Gastroesophageal sphincter (tissue), 4 donors: ENCODE data around the gene AGTRAP. TPM values are rescaled to one million over a fixed set of nuclear protein-coding genes. Genes with fewer than 3 reads are reported as not detected.

Experiments
- ATAC-seq: fragments of 150-250 bp; one replicate; pipeline ENCODE4 v1.9.1; 2016; ENCODE audit warnings: mild to moderate bottlenecking, moderate library complexity
- H3K27ac ChIP-seq, 4 donors: fragments of 200-600 bp; sonication (generic) in 3 of 4; 1 replicate in 3 of 4; 2 replicates in 1 of 4; pipeline ENCODE4 v1.5.1; 2016 to 2019
- H3K27me3 ChIP-seq: fragments of 200-600 bp; sonication (generic); one replicate; pipeline ENCODE4 v1.5.1; 2019
- H3K36me3 ChIP-seq, 2 donors: fragments of 200-600 bp; sonication (generic); one replicate each; pipeline ENCODE4 v1.5.1; 2019; ENCODE audit warnings: control low read depth in 1 of 2
- H3K4me1 ChIP-seq, 3 donors: fragments of 200-600 bp; sonication (generic); 1 replicate in 2 of 3; 2 replicates in 1 of 3; pipeline ENCODE4 v1.5.1; 2016 to 2019; ENCODE audit warnings: control low read depth in 2 of 3
- H3K4me3 ChIP-seq, 2 donors: fragments of 200-600 bp; sonication (generic); one replicate each; pipeline ENCODE4 v1.5.1; 2019; ENCODE audit warnings: mild to moderate bottlenecking in 1 of 2, moderate library complexity in 1 of 2
- H3K9me3 ChIP-seq, 3 donors: fragments of 200-600 bp; sonication (generic); one replicate each; pipeline ENCODE4 v1.5.1; 2017 to 2019; ENCODE audit warnings: control low read depth in 2 of 3
- CTCF ChIP-seq, 4 experiments: fragments of 200-600 bp in 2 of 4; fragments of 450-650 bp in 2 of 4; sonication (generic) in 1 of 4; IDR thresholded peaks; one replicate each; pipeline ENCODE4 v1.5.1; 2017 to 2019; ENCODE audit warnings: antibody characterized with exemption in 4 of 4, mild to moderate bottlenecking in 2 of 4, moderate library complexity in 2 of 4
- EP300 ChIP-seq: sonication (generic); formaldehyde crosslinking; IDR thresholded peaks from one replicate; pipeline ENCODE4 v1.6.1; 2017; ENCODE audit warnings: antibody characterized with exemption, mild to moderate bottlenecking
- POLR2A ChIP-seq, 2 donors: fragments of 450-650 bp; IDR thresholded peaks; one replicate each; pipeline ENCODE4 v1.6.1; 2017; ENCODE audit warnings: antibody characterized with exemption in 2 of 2, mild to moderate bottlenecking in 2 of 2, moderate library complexity in 1 of 2
- POLR2AphosphoS5 ChIP-seq: sonication (generic); formaldehyde crosslinking; IDR thresholded peaks from one replicate; pipeline ENCODE4 v1.6.1; 2017; ENCODE audit warnings: antibody characterized with exemption
- WGBS, 2 donors: methylation state at CpG; one replicate each; pipeline ENCODE4 v1.1.5; 2018; ENCODE audit warnings: low coverage in 1 of 2; 5-methylcytosine and 5-hydroxymethylcytosine counted together
- total RNA-seq, 4 donors: library from RNA; depleted of rRNA; stranded (reverse); fragments of >200 nt; gene quantifications; one replicate each; pipeline ENCODE4 v1.1.0, GENCODE V29; 2016

Gene AGTRAP
- total RNA-seq, 4 donors from 2014 or later, result 32.2 to 56.4 (median 40.5) TPM

- Histone ChIP-seq H3K27me3 (no peaks in the 10 kb centered on the region), H3K9me3 (no peaks in the 10 kb centered on the region), H3K4me1 (peaks cover 0 to 30% (median 7%) of the 10 kb centered on the region in 3 donors), H3K27ac (no peak overlapping the region), H3K36me3 (no peaks in the 10 kb centered on the region), H3K4me3 (no peak overlapping the region)
- no peak for TF ChIP-seq POLR2A (IDR thresholded peaks at IDR 0.05)
- TF ChIP-seq POLR2AphosphoS5, result no peak
- no peak for TF ChIP-seq CTCF (IDR thresholded peaks at IDR 0.05)
- no peak for TF ChIP-seq EP300
- WGBS, 2 donors, result 68 to 100% methylated on average over 1 to 5 of the region's 5 CpGs
- ATAC-seq, result no peak
Measured at GRCh38 chr1:11725616-11726015, 10.3 kb upstream of the AGTRAP start.

GRCh38 chr1:11727119-11727518 lies 8.8 kb upstream of the AGTRAP start:
- no peak for TF ChIP-seq CTCF (IDR thresholded peaks at IDR 0.05)
- TF ChIP-seq POLR2A (IDR thresholded peaks at IDR 0.05), result no peak
- TF ChIP-seq EP300, result no peak
- TF ChIP-seq POLR2AphosphoS5, result no peak
- no peak for ATAC-seq
- H3K4me1 ChIP-seq, result peaks cover 0 to 41% (median 14%) of the 10 kb centered on the region in 3 donors
- no peaks in the 10 kb centered on the region for H3K9me3 ChIP-seq
- H3K27ac ChIP-seq, result no peak overlapping the region
- no peaks in the 10 kb centered on the region for H3K27me3 ChIP-seq
- no peak overlapping the region for H3K4me3 ChIP-seq
- H3K36me3 ChIP-seq, result no peaks in the 10 kb centered on the region
- WGBS, 2 donors, result 94% methylated on average over 4 of the region's 4 CpGs; no CpG with 5 or more reads in 1 of the 2 donors

- 93% methylated on average over 3 of the region's 4 CpGs; no CpG with 5 or more reads in 1 of the 2 donors for WGBS, 2 donors
Measured at GRCh38 chr1:11728126-11728806, 7.7 kb upstream of the AGTRAP start.

GRCh38 chr1:11729155-11729497 lies 6.8 kb upstream of the AGTRAP start:
- TF ChIP-seq CTCF (IDR thresholded peaks at IDR 0.05) (no peak), EP300 (no peak), POLR2A (IDR thresholded peaks at IDR 0.05) (no peak)
- Histone ChIP-seq H3K9me3 (no peaks in the 10 kb centered on the region), H3K27ac (peak overlapping the region in 2 of 4 donors; percentile 9 to 12), H3K36me3 (no peaks in the 10 kb centered on the region), H3K4me1 (peaks cover 0 to 45% (median 24%) of the 10 kb centered on the region in 3 donors), H3K27me3 (no peaks in the 10 kb centered on the region), H3K4me3 (no peak overlapping the region)
- no peak for ATAC-seq
- 100% methylated on average over 1 of the region's 11 CpGs; no CpG with 5 or more reads in 1 of the 2 donors for WGBS, 2 donors

More at GRCh38 chr1:11728126-11728806, 7.7 kb upstream of the AGTRAP start:
- no peak overlapping the region for H3K27ac ChIP-seq
- H3K27me3 ChIP-seq, result no peaks in the 10 kb centered on the region
- H3K36me3 ChIP-seq, result no peaks in the 10 kb centered on the region
- TF ChIP-seq CTCF (IDR thresholded peaks at IDR 0.05) (no peak), EP300 (no peak), POLR2AphosphoS5 (no peak), POLR2A (IDR thresholded peaks at IDR 0.05) (no peak)
- no peaks in the 10 kb centered on the region for H3K9me3 ChIP-seq
- peaks cover 0 to 41% (median 24%) of the 10 kb centered on the region in 3 donors for H3K4me1 ChIP-seq
- no peak overlapping the region for H3K4me3 ChIP-seq
- ATAC-seq, result no peak
